Measurements from ENCODE around the gene GLUD2.
"Not testable (repeated sequence)": the region's sequence is repeated elsewhere in the genome, so short reads cannot be mapped to it uniquely, and the experiment has no call there.

The GLUD2 gene

DNA sequence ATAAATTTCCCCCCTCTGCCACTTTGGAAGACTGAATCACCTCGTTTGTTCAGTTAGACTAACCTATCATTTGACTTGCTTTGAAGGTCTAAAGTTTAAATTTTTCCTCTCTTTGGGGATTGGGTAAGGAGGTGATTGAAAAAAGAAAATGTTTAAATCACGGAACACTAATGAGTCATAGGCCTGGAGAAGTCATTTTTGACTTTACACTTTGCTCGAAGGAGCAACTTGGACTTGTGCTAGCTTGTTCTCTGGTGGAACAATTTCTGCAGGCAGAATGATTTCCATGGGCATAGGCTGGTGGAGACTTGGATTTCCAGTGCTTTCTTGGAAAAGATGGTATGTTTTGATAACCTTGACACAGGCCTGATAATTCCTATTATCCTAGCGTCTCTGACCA is 10.5 kb upstream of the GLUD2 start:
- Histone ChIP-seq H2AFZ (ENCODE audit: low read depth) (no peak overlapping the region), H3K4me3 (IDR thresholded peaks at IDR 0.05; ENCODE audit: insufficient read depth, low read depth, low read length) (no peak overlapping the region), H3K9ac (no peak overlapping the region), H3K4me1 (ENCODE audit: low read depth, poor library complexity, severe bottlenecking) (no peaks in the 10 kb centered on the region), H3K79me2 (ENCODE audit: insufficient read depth, low read depth) (no peaks in the 10 kb centered on the region), H3K4me2 (no peak overlapping the region), H4K20me1 (ENCODE audit: insufficient read depth) (no peaks in the 10 kb centered on the region), H3K27me3 (ENCODE audit: insufficient read depth, low read depth) (no peaks in the 10 kb centered on the region), H3K36me3 (ENCODE audit: insufficient read depth) (no peaks in the 10 kb centered on the region), H3K27ac (no peak overlapping the region)
- TF ChIP-seq, protein P1, sequence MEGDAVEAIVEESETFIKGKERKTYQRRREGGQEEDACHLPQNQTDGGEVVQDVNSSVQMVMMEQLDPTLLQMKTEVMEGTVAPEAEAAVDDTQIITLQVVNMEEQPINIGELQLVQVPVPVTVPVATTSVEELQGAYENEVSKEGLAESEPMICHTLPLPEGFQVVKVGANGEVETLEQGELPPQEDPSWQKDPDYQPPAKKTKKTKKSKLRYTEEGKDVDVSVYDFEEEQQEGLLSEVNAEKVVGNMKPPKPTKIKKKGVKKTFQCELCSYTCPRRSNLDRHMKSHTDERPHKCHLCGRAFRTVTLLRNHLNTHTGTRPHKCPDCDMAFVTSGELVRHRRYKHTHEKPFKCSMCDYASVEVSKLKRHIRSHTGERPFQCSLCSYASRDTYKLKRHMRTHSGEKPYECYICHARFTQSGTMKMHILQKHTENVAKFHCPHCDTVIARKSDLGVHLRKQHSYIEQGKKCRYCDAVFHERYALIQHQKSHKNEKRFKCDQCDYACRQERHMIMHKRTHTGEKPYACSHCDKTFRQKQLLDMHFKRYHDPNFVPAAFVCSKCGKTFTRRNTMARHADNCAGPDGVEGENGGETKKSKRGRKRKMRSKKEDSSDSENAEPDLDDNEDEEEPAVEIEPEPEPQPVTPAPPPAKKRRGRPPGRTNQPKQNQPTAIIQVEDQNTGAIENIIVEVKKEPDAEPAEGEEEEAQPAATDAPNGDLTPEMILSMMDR (conservative IDR thresholded peaks at IDR 0.05; ENCODE audit: low read depth, low read length): no peak

DNA sequence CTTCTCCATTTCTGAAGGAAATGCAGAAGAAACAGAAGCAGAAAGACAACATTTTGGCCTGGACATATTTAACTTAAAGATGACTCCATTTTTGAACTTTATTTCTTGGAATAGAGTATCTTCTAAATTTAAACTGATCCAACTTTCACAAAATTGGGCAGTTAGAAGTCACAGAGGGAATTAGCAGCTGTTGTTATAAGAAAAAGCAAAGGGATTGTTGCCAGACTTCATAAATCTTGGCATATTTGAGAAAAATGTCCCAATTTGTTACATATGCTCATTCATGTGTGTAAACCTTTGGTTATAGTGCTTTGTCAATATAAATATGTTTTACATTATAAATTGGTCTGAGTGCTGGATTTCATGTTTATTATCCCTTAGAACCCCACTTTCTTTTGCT is 3.4 kb downstream of the GLUD2 start:
- no peak overlapping the region for H3K9ac ChIP-seq
- no peaks in the 10 kb centered on the region for H3K4me1 ChIP-seq (ENCODE audit: low read depth, poor library complexity, severe bottlenecking)
- H4K20me1 ChIP-seq (ENCODE audit: insufficient read depth): no peaks in the 10 kb centered on the region
- no peak overlapping the region for H3K4me3 ChIP-seq (IDR thresholded peaks at IDR 0.05; ENCODE audit: insufficient read depth, low read depth, low read length)
- H3K4me2 ChIP-seq: no peak overlapping the region
- TF ChIP-seq, protein P1 (conservative IDR thresholded peaks at IDR 0.05; ENCODE audit: low read depth, low read length): no peak
- H3K36me3 ChIP-seq (ENCODE audit: insufficient read depth): no peaks in the 10 kb centered on the region
- no peaks in the 10 kb centered on the region for H3K79me2 ChIP-seq (ENCODE audit: insufficient read depth, low read depth)
- no peaks in the 10 kb centered on the region for H3K27me3 ChIP-seq (ENCODE audit: insufficient read depth, low read depth)
- H3K27ac ChIP-seq: no peak overlapping the region
- H2AFZ ChIP-seq (ENCODE audit: low read depth): no peak overlapping the region

DNA sequence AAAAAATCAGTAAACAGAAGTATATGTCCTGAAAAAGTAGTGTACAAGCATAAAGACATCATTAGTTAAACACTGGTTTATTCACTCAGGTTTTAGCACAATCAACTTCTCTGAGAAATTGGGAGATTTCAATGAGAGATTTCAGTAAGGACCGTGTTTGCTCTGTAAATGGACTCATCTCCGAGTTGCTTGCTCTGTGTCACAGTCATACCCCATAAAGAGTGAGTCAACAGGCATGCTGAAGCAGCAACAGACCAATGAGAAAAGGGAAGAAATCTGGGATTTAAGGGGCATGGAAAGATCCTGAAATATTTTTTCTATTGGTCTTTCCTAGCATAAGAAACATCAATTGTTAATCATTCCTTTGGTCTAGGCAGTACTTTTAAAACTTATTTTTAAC is 4.7 kb downstream of the GLUD2 start:
- TF ChIP-seq, protein P1 (conservative IDR thresholded peaks at IDR 0.05; ENCODE audit: low read depth, low read length): no peak
- Histone ChIP-seq H3K27me3 (ENCODE audit: insufficient read depth, low read depth) (no peaks in the 10 kb centered on the region), H3K36me3 (ENCODE audit: insufficient read depth) (no peaks in the 10 kb centered on the region), H3K4me3 (IDR thresholded peaks at IDR 0.05; ENCODE audit: insufficient read depth, low read depth, low read length) (no peak overlapping the region), H3K27ac (no peak overlapping the region), H3K4me2 (no peak overlapping the region), H3K9ac (no peak overlapping the region), H4K20me1 (ENCODE audit: insufficient read depth) (no peaks in the 10 kb centered on the region), H3K79me2 (ENCODE audit: insufficient read depth, low read depth) (no peaks in the 10 kb centered on the region), H3K4me1 (ENCODE audit: low read depth, poor library complexity, severe bottlenecking) (no peaks in the 10 kb centered on the region), H2AFZ (ENCODE audit: low read depth) (no peak overlapping the region)

DNA sequence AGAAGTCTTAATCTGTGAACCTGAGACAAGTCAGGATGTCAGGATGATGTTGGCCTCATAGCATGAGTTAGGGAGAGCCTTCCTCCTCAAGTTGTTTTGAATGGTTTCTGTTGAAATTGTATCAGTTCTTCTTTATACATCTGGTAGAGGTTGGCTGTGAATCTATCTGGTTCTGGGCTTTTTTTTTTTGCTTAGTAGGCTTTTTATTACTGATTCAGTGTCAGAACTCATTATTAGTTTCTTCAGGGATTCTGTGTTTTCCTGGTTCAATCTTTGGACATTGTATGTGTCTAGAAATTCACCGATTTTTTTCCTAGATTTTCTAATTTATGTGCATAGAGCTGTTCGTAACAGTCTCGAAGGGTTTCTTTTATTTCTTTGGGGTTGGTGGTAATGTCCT is 14.9 kb downstream of the GLUD2 start:
- no peaks in the 10 kb centered on the region for H3K27me3 ChIP-seq (ENCODE audit: insufficient read depth, low read depth)
- no peaks in the 10 kb centered on the region for H3K36me3 ChIP-seq (ENCODE audit: insufficient read depth)
- no peak overlapping the region for H2AFZ ChIP-seq (ENCODE audit: low read depth)
- no peaks in the 10 kb centered on the region for H4K20me1 ChIP-seq (ENCODE audit: insufficient read depth)
- no peaks in the 10 kb centered on the region for H3K79me2 ChIP-seq (ENCODE audit: insufficient read depth, low read depth)
- H3K9ac ChIP-seq: no peak overlapping the region
- H3K4me3 ChIP-seq (IDR thresholded peaks at IDR 0.05; ENCODE audit: insufficient read depth, low read depth, low read length): no peak overlapping the region
- H3K27ac ChIP-seq: no peak overlapping the region
- H3K4me1 ChIP-seq (ENCODE audit: low read depth, poor library complexity, severe bottlenecking): no peaks in the 10 kb centered on the region
- H3K4me2 ChIP-seq: no peak overlapping the region
- TF ChIP-seq, protein P1 (conservative IDR thresholded peaks at IDR 0.05; ENCODE audit: low read depth, low read length): no peak

DNA sequence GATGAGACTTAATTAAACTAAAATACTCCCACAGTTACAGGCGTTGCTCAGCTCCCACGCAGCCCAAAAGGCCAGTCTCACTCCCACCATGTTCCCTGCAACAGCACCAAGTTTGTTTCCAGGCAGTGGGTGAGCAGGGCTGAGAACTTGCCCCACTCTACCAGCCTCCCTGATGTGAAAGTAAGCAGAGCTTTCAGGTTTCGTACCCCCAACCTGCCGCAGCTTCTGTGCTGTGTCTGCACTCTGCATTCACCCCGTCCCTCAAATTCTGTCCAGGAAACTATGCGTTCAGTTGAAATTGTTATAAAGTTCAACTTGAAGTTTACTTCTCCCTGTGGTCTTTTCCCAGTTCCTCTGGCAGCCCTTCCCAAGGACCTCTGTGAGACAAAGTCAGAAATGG is 17.2 kb downstream of the GLUD2 start:
- Histone ChIP-seq H3K27ac (no peak overlapping the region), H3K36me3 (ENCODE audit: insufficient read depth) (no peaks in the 10 kb centered on the region), H3K79me2 (ENCODE audit: insufficient read depth, low read depth) (no peaks in the 10 kb centered on the region), H3K4me3 (IDR thresholded peaks at IDR 0.05; ENCODE audit: insufficient read depth, low read depth, low read length) (no peak overlapping the region), H3K9ac (no peak overlapping the region), H3K4me2 (no peak overlapping the region), H4K20me1 (ENCODE audit: insufficient read depth) (no peaks in the 10 kb centered on the region), H3K4me1 (ENCODE audit: low read depth, poor library complexity, severe bottlenecking) (no peaks in the 10 kb centered on the region), H2AFZ (ENCODE audit: low read depth) (no peak overlapping the region), H3K27me3 (ENCODE audit: insufficient read depth, low read depth) (no peaks in the 10 kb centered on the region)
- TF ChIP-seq, protein P1 (conservative IDR thresholded peaks at IDR 0.05; ENCODE audit: low read depth, low read length): no peak

DNA sequence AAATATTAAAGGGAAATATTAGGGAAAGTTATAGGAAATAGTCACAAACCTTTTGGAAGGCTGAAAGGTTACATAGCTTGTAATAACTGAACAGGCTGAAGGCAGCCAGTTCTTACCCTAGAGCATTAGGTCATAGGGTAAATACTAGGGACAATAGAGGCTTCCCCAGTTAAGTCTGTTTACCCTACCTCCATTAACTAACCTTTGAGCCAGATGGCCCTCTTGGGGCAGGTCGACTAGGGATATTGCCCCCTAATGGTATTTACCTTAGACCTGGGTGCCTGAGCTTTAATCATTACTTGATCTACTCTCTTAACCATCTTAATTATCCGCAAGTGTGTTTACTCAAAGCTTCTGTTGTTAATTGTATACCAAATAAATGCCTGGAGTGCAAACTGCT is 36.8 kb downstream of the GLUD2 start:
- H3K9ac ChIP-seq; H3K4me3 ChIP-seq (IDR thresholded peaks at IDR 0.05; ENCODE audit: insufficient read depth, low read depth, low read length); H3K27me3 ChIP-seq (ENCODE audit: insufficient read depth, low read depth); H3K36me3 ChIP-seq (ENCODE audit: insufficient read depth); H2AFZ ChIP-seq (ENCODE audit: low read depth); H4K20me1 ChIP-seq (ENCODE audit: insufficient read depth); H3K4me2 ChIP-seq; H3K79me2 ChIP-seq (ENCODE audit: insufficient read depth, low read depth); H3K4me1 ChIP-seq (ENCODE audit: low read depth, poor library complexity, severe bottlenecking); H3K27ac ChIP-seq: not testable (repeated sequence)

All from KMS-11 (cell line).